K562 (cell line): ENCODE measurements around the gene SYNM. TPM values are rescaled to one million over a fixed set of nuclear protein-coding genes. Genes with fewer than 3 reads are reported as not detected.

ENCODE experiments used
- ATAC-seq: fragments of 200-7000 bp; cut with Tn5 transposase; 3 replicates; pipeline ENCODE4 v1.9.1; 2020; ENCODE audit warnings: moderate library complexity
- BruUV-seq: library from RNA; stranded (reverse); fragments of 400-500 nt; replicated peaks from 2 replicates; lab custom pipeline; 2021; lab: Mats Ljungman, UMichigan
- CTCF ChIA-PET: fragments of 300-600 bp; formaldehyde crosslinking; extraction: SDS; loops from one replicate; lab custom pipeline; 2021; ENCODE audit warnings: low intra/inter-chr PET ratio; lab: Yijun Ruan, JAX
- POLR2A ChIA-PET: fragments of 300-600, 350-650 bp; sonication (Branson Sonifier 250); formaldehyde crosslinking; extraction: SDS; loops from one replicate; lab custom pipeline; 2021; ENCODE audit warnings: antibody characterized with exemption, inconsistent platforms; lab: Yijun Ruan, JAX
- DNase-seq, 4 experiments: peaks; one replicate each; pipeline versions ENCODE4 v3.0.0 to v3.0.0-alpha.2; 2011 to 2018; ENCODE audit warnings: low spot score in 3 of 4, mixed read lengths in 3 of 4; ENCODE audit errors: extremely low read depth in 1 of 4
- FAIRE-seq: peaks from 2 replicates; lab custom pipeline; 2011; peaks lifted over from hg19 to GRCh38; lab: Jason Lieb, UNC
- H2AFZ ChIP-seq: 2 replicates; pipeline ENCODE4 v1.6.0; 2011; ENCODE audit warnings: low read depth, low read length, control low read depth, inconsistent platforms
- H3K27ac ChIP-seq: fragments of 200-600 bp; 3 replicates; pipeline ENCODE4 v1.8.0; 2011; ENCODE audit warnings: low read depth, mild to moderate bottlenecking, control low read depth, inconsistent platforms, low read length, moderate library complexity, mixed read lengths; ENCODE audit errors: extremely low read depth
- H3K27me3 ChIP-seq, 2 experiments: fragments of 300-600 bp in 1 of 2; 2 replicates in 1 of 2; 3 replicates in 1 of 2; pipeline versions ENCODE4 v1.6.0 to v1.8.0; 2011; ENCODE audit warnings: inconsistent platforms in 2 of 2, low read length in 2 of 2, mild to moderate bottlenecking in 1 of 2, mixed read lengths in 1 of 2, moderate library complexity in 1 of 2; ENCODE audit not compliant: control insufficient read depth in 2 of 2, insufficient read depth in 2 of 2
- H3K36me3 ChIP-seq: fragments of 300-600 bp; 3 replicates; pipeline ENCODE4 v1.8.0; 2011; ENCODE audit warnings: mild to moderate bottlenecking, low read length, inconsistent platforms; ENCODE audit not compliant: control insufficient read depth, insufficient read depth
- H3K4me1 ChIP-seq, 2 experiments: fragments of 200-600 bp in 1 of 2; replicated peaks in 1 of 2; 2 replicates in 1 of 2; 3 replicates in 1 of 2; pipeline versions ENCODE4 v1.5.1 to v1.8.0; 2011; ENCODE audit warnings: inconsistent platforms in 2 of 2, low read length in 2 of 2, mild to moderate bottlenecking in 1 of 2, mixed read lengths in 1 of 2, moderate library complexity in 1 of 2; ENCODE audit not compliant: control insufficient read depth in 2 of 2, insufficient read depth in 2 of 2
- H3K4me2 ChIP-seq: 2 replicates; pipeline ENCODE4 v1.6.1; 2011; ENCODE audit warnings: low read length, control low read depth, inconsistent platforms, mixed read lengths; ENCODE audit not compliant: insufficient read depth
- H3K4me3 ChIP-seq: fragments of 200-600 bp; sonication (generic), shearing (Covaris generic); 2 replicates; pipeline ENCODE4 v1.5.1; 2016; ENCODE audit warnings: control low read depth, inconsistent platforms
- H3K79me2 ChIP-seq: fragments of 200-600 bp; 3 replicates; pipeline ENCODE4 v1.8.0; 2011; ENCODE audit warnings: low read length, inconsistent platforms; ENCODE audit not compliant: control insufficient read depth, insufficient read depth
- H3K9ac ChIP-seq, 2 experiments: 2 replicates each; pipeline versions ENCODE4 v1.6.0 to v1.6.1; 2011; ENCODE audit warnings: low read depth in 2 of 2, low read length in 2 of 2, control low read depth in 1 of 2, inconsistent platforms in 1 of 2, mild to moderate bottlenecking in 1 of 2, mixed read lengths in 1 of 2; ENCODE audit not compliant: insufficient read depth in 1 of 2
- H3K9me1 ChIP-seq: one replicate; pipeline ENCODE4 v1.6.0; 2011; ENCODE audit warnings: inconsistent platforms, mild to moderate bottlenecking, low read length, moderate library complexity; ENCODE audit not compliant: control insufficient read depth, insufficient read depth
- H3K9me3 ChIP-seq: replicated peaks from 2 replicates; pipeline ENCODE4 v1.5.1; 2011; ENCODE audit warnings: low read depth, low read length, inconsistent platforms; ENCODE audit not compliant: control insufficient read depth, insufficient read depth
- H4K20me1 ChIP-seq: replicated peaks from 2 replicates; pipeline ENCODE4 v1.6.1; 2011; ENCODE audit warnings: low read length, inconsistent platforms, mixed read lengths; ENCODE audit not compliant: control insufficient read depth, insufficient read depth
- BRD4 ChIP-seq: fragments of 200-600 bp; sonication (generic); IDR thresholded peaks from 2 replicates; pipeline ENCODE4 v1.6.1; 2017; ENCODE audit warnings: inconsistent platforms
- CXXC5 ChIP-seq: fragments of 250-450 bp; sonication (Bioruptor Pico); IDR thresholded peaks from 2 replicates; pipeline ENCODE4 v1.8.0; 2022; ENCODE audit warnings: inconsistent platforms, mild to moderate bottlenecking, moderate library complexity
- KDM4B ChIP-seq, 2 experiments: fragments of 450-650 bp in 1 of 2; sonication (generic) in 1 of 2; IDR thresholded peaks; 2 replicates each; pipeline ENCODE4 v1.6.1; 2016 to 2017; ENCODE audit warnings: borderline replicate concordance in 2 of 2, antibody characterized with exemption in 1 of 2, low read depth in 1 of 2, mild to moderate bottlenecking in 1 of 2
- MTA3 ChIP-seq: fragments of 450-650 bp; formaldehyde crosslinking; IDR thresholded peaks from 2 replicates; pipeline ENCODE4 v1.6.1; 2017; ENCODE audit warnings: mild to moderate bottlenecking, borderline replicate concordance
- ZBTB17 ChIP-seq: fragments of 450-650 bp; formaldehyde crosslinking; IDR thresholded peaks from 2 replicates; pipeline ENCODE4 v1.4.0; 2020; ENCODE audit warnings: mild to moderate bottlenecking
- ZNF232 ChIP-seq: sonication (generic); formaldehyde crosslinking; IDR thresholded peaks from 2 replicates; pipeline ENCODE4 v1.8.0; 2022; ENCODE audit warnings: mild to moderate bottlenecking, missing genetic modification reagents
- WGBS: fragments of 100-300 bp; shearing (Covaris generic); methylation state at CpG from one replicate; pipeline ENCODE4 v1.1.6; 2016; ENCODE audit warnings: low coverage, mixed read lengths; ENCODE audit not compliant: insufficient coverage; ENCODE audit errors: missing lambda C conversion rate; 5-methylcytosine and 5-hydroxymethylcytosine counted together
- in situ Hi-C: fragments of 300-500 bp; cut with MboI; formaldehyde crosslinking; loops from 4 replicates; pipeline ENCODE4 v1.15.0; 2018; ENCODE audit warnings: inconsistent platforms, mixed read lengths
- intact Hi-C: fragments of 100-400 bp; cut with micrococcal nuclease; formaldehyde crosslinking; loops from 2 replicates; pipeline ENCODE4 v1.14.2; 2022
- polyA plus RNA-seq, 8 experiments: library from polyadenylated mRNA; depleted of rRNA in 4 of 8; stranded (reverse) in 5 of 8; unstranded in 3 of 8; fragments of >200 nt; fragmentation: Nextera tagmentation in 2 of 8; fragmentation: Illumina TruSeq in 1 of 8; extraction: Ambion mirVana in 2 of 8; extraction: Trizol in 1 of 8; gene quantifications; 2 replicates each; pipeline versions ENCODE4 v1.2.1 to v1.2.3, GENCODE V29; 2011 to 2014; ENCODE audit warnings: inconsistent platforms in 1 of 8, missing spikeins in 1 of 8
- total RNA-seq, 7 experiments: library from RNA; depleted of rRNA in 6 of 7; stranded (reverse); fragments of >200 nt in 6 of 7; fragmentation: Illumina TruSeq in 2 of 7; extraction: Trizol in 2 of 7; gene quantifications; 2 replicates each; pipeline versions ENCODE4 v1.2.1 to v1.2.3, GENCODE V29; 2011 to 2021; ENCODE audit warnings: low replicate concordance in 1 of 7
- TF ChIP-seq, protein P1 (sequence below): IDR thresholded peaks from 3 replicates; pipeline ENCODE4 v1.6.1; 2011; ENCODE audit warnings: borderline replicate concordance, mild to moderate bottlenecking, moderate library complexity; ENCODE audit not compliant: insufficient read length; ENCODE audit errors: extremely low read depth
- TF ChIP-seq, protein P2 (sequence below): fragments of 450-650 bp; formaldehyde crosslinking; IDR thresholded peaks from 2 replicates; pipeline ENCODE4 v1.4.0; 2020; ENCODE audit warnings: mild to moderate bottlenecking, moderate library complexity
- TF ChIP-seq, protein P3 (sequence below): fragments of 200-800 bp; sonication (Bioruptor generic); IDR thresholded peaks from 2 replicates; pipeline ENCODE4 v1.6.1; 2017; ENCODE audit warnings: missing genetic modification characterization, missing compliant biosample characterization
- TF ChIP-seq, protein P4 (sequence below), 2 experiments: fragments of 450-650 bp; IDR thresholded peaks; 2 replicates each; pipeline ENCODE4 v1.6.1; 2016

SYNM gene
- total and polyA plus RNA-seq, 9 of the 15 experiments (the other 6 are each of a cell fraction or from before 2014, with no cell fraction given) = 0.01 to 0.42 (median 0.13) TPM

DNA sequence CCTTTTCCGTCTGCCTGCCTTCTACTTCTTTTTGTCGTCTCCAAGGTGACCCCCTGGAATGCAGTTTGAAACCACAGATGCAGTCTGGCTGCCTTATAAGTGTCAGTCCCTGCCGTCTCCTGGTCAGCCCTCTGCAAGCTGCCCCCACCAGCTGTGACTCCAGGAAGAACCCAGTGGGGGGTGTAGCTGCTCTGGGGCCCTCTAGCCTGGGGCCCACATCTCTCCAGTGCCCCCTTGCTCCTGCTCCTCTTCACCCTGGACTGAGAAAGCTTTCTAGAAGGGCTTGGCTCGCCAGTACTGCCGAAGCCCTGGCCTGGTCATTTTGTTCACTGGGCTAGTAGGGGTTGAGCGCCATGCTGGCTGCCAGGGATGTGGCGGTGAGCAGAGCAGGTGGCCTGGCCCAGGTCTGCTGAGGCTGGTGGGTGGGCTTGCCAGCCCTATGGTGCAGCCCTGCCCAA, 21.3 kb downstream of the SYNM start:
- Histone ChIP-seq H2AFZ (no peak overlapping the region), H4K20me1 (no peaks in the 10 kb centered on the region), H3K9ac (no peak overlapping the region), H3K9me3 (no peaks in the 10 kb centered on the region), H3K79me2 (no peaks in the 10 kb centered on the region), H3K4me3 (no peak overlapping the region), H3K36me3 (no peaks in the 10 kb centered on the region), H3K4me1 (peaks cover 5 to 25% of the 10 kb centered on the region in 2 experiments; a peak in 3 of 5 replicates), H3K27ac (no peak overlapping the region), H3K9me1 (no peaks in the 10 kb centered on the region), H3K4me2 (no peak overlapping the region), H3K27me3 (peaks cover 11 to 54% of the 10 kb centered on the region in 2 experiments)
- intact Hi-C loops = no loop called here
- ChIA-PET CTCF (no interaction called here), POLR2A (interaction anchor here (0.6 to 1.6 kb wide), 2 partner anchors 12 to 364 kb away, joined by 3 read pairs; no protein-coding TSS in a partner anchor)
- FAIRE-seq = no peak
- in situ Hi-C loops = no loop called here
- no TSS peak for BruUV-seq
- DNase-seq = no peak
- WGBS = 9% methylated on average over 7 of the region's 7 CpGs
- no peak for TF ChIP-seq KDM4B (IDR thresholded peaks at IDR 0.05; ENCODE audit: borderline replicate concordance in 2 of 2, low read depth in 1 of 2)
- TF ChIP-seq, protein P1, sequence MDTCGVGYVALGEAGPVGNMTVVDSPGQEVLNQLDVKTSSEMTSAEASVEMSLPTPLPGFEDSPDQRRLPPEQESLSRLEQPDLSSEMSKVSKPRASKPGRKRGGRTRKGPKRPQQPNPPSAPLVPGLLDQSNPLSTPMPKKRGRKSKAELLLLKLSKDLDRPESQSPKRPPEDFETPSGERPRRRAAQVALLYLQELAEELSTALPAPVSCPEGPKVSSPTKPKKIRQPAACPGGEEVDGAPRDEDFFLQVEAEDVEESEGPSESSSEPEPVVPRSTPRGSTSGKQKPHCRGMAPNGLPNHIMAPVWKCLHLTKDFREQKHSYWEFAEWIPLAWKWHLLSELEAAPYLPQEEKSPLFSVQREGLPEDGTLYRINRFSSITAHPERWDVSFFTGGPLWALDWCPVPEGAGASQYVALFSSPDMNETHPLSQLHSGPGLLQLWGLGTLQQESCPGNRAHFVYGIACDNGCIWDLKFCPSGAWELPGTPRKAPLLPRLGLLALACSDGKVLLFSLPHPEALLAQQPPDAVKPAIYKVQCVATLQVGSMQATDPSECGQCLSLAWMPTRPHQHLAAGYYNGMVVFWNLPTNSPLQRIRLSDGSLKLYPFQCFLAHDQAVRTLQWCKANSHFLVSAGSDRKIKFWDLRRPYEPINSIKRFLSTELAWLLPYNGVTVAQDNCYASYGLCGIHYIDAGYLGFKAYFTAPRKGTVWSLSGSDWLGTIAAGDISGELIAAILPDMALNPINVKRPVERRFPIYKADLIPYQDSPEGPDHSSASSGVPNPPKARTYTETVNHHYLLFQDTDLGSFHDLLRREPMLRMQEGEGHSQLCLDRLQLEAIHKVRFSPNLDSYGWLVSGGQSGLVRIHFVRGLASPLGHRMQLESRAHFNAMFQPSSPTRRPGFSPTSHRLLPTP = no peak
- no peak for TF ChIP-seq CXXC5 (CRISPR knock-in tag)
- no peak for TF ChIP-seq MTA3
- TF ChIP-seq, protein P2, sequence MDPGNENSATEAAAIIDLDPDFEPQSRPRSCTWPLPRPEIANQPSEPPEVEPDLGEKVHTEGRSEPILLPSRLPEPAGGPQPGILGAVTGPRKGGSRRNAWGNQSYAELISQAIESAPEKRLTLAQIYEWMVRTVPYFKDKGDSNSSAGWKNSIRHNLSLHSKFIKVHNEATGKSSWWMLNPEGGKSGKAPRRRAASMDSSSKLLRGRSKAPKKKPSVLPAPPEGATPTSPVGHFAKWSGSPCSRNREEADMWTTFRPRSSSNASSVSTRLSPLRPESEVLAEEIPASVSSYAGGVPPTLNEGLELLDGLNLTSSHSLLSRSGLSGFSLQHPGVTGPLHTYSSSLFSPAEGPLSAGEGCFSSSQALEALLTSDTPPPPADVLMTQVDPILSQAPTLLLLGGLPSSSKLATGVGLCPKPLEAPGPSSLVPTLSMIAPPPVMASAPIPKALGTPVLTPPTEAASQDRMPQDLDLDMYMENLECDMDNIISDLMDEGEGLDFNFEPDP (CRISPR knock-in tag) = no peak
- TF ChIP-seq, protein P3, sequence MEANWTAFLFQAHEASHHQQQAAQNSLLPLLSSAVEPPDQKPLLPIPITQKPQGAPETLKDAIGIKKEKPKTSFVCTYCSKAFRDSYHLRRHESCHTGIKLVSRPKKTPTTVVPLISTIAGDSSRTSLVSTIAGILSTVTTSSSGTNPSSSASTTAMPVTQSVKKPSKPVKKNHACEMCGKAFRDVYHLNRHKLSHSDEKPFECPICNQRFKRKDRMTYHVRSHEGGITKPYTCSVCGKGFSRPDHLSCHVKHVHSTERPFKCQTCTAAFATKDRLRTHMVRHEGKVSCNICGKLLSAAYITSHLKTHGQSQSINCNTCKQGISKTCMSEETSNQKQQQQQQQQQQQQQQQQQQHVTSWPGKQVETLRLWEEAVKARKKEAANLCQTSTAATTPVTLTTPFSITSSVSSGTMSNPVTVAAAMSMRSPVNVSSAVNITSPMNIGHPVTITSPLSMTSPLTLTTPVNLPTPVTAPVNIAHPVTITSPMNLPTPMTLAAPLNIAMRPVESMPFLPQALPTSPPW (CRISPR knock-in tag) = no peak
- TF ChIP-seq ZNF232 = no peak
- no peak for TF ChIP-seq ZBTB17 (CRISPR knock-in tag)
- TF ChIP-seq, protein P4, sequence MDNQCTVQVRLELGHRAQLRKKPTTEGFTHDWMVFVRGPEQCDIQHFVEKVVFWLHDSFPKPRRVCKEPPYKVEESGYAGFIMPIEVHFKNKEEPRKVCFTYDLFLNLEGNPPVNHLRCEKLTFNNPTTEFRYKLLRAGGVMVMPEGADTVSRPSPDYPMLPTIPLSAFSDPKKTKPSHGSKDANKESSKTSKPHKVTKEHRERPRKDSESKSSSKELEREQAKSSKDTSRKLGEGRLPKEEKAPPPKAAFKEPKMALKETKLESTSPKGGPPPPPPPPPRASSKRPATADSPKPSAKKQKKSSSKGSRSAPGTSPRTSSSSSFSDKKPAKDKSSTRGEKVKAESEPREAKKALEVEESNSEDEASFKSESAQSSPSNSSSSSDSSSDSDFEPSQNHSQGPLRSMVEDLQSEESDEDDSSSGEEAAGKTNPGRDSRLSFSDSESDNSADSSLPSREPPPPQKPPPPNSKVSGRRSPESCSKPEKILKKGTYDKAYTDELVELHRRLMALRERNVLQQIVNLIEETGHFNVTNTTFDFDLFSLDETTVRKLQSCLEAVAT (IDR thresholded peaks at IDR 0.05) = no peak
- TF ChIP-seq BRD4 = no peak
- no peak for ATAC-seq
